HG02852 (cell line): ENCODE data around the gene TMEM185B.
"Not testable (repeated sequence)": the region's sequence is repeated elsewhere in the genome, so short reads cannot be mapped to it uniquely, and the experiment has no call there.

Source experiments
- ATAC-seq: cut with Tn5 transposase; IDR thresholded peaks from one replicate; pipeline ENCODE4 v1.9.1; 2021; ENCODE audit warnings: mild to moderate bottlenecking, moderate library complexity; ENCODE audit not compliant: unreplicated experiment

TMEM185B gene

GRCh38 chr2:120209427-120210269 is 13.6 kb downstream of the TMEM185B start:
- ATAC-seq = no peak

GRCh38 chr2:120208381-120209353 is 14.5 kb downstream of the TMEM185B start:
- ATAC-seq = no peak

GRCh38 chr2:120206022-120206581 is 17.1 kb downstream of the TMEM185B start:
- no peak for ATAC-seq

GRCh38 chr2:120204945-120205670 is 18.1 kb downstream of the TMEM185B start:
- ATAC-seq = no peak

GRCh38 chr2:120204417-120204816 is 18.8 kb downstream of the TMEM185B start:
- ATAC-seq = no peak

- no peak for ATAC-seq
Measured at GRCh38 chr2:120204022-120204405, 19.2 kb downstream of the TMEM185B start.

GRCh38 chr2:120203251-120204021 is 19.8 kb downstream of the TMEM185B start:
- ATAC-seq = no peak

GRCh38 chr2:120199817-120200459 is 23.3 kb downstream of the TMEM185B start:
- ATAC-seq = not testable (repeated sequence)

GRCh38 chr2:120195553-120195952 is 27.6 kb downstream of the TMEM185B start:
- no peak for ATAC-seq

GRCh38 chr2:120192280-120192679 is 30.9 kb downstream of the TMEM185B start:
- ATAC-seq = no peak

GRCh38 chr2:120189189-120189588 is 34.0 kb downstream of the TMEM185B start:
- ATAC-seq = no peak

GRCh38 chr2:120182019-120182560 is 41.1 kb downstream of the TMEM185B start:
- ATAC-seq = no peak

- ATAC-seq = no peak
Measured at GRCh38 chr2:120180066-120180465, 43.1 kb downstream of the TMEM185B start.

GRCh38 chr2:120179396-120179795 is 43.8 kb downstream of the TMEM185B start:
- ATAC-seq = no peak

- ATAC-seq = no peak
Measured at GRCh38 chr2:120177973-120178372, 45.2 kb downstream of the TMEM185B start.

GRCh38 chr2:120177001-120177621 is 46.1 kb downstream of the TMEM185B start:
- ATAC-seq = peak; percentile 96

GRCh38 chr2:120176526-120176925 is 46.7 kb downstream of the TMEM185B start:
- ATAC-seq = no peak

- ATAC-seq = no peak
Measured at GRCh38 chr2:120174963-120175581, 48.1 kb downstream of the TMEM185B start.
